Measurements from ENCODE around the gene ETV5.
"Not testable (repeated sequence)": the region's sequence is repeated elsewhere in the genome, so short reads cannot be mapped to it uniquely, and the experiment has no call there.

The ETV5 gene

GRCh38 chr3:186059192-186059591 is 49.7 kb downstream of the ETV5 start:
- no peak for DNase-seq

GRCh38 chr3:186058225-186058624 is 50.7 kb downstream of the ETV5 start:
- no peak for DNase-seq

GRCh38 chr3:186057594-186057993 is 51.3 kb downstream of the ETV5 start:
- DNase-seq, result no peak

- DNase-seq, result no peak
These were observed 54.0 kb downstream of the ETV5 start for GRCh38 chr3:186054792-186055352.

- DNase-seq, result no peak
These were observed 54.7 kb downstream of the ETV5 start for GRCh38 chr3:186053954-186054791.

GRCh38 chr3:186052096-186052840 is 56.6 kb downstream of the ETV5 start:
- DNase-seq, result no peak

- DNase-seq, result no peak
These were observed 59.9 kb downstream of the ETV5 start for GRCh38 chr3:186049001-186049400.

- DNase-seq, result no peak
These were observed 60.8 kb downstream of the ETV5 start for GRCh38 chr3:186048119-186048518.

GRCh38 chr3:186046838-186047237 is 62.1 kb downstream of the ETV5 start:
- DNase-seq, result no peak

GRCh38 chr3:186044968-186045367 is 63.9 kb downstream of the ETV5 start:
- no peak for DNase-seq

- no peak for DNase-seq
These were observed 64.5 kb downstream of the ETV5 start for GRCh38 chr3:186044427-186044826.

GRCh38 chr3:186042521-186043202 is 66.2 kb downstream of the ETV5 start:
- no peak for DNase-seq

GRCh38 chr3:186042036-186042435 is 66.9 kb downstream of the ETV5 start:
- DNase-seq, result no peak

- DNase-seq, result no peak
These were observed 70.5 kb downstream of the ETV5 start for GRCh38 chr3:186038360-186038759.

GRCh38 chr3:186035277-186035676 is 73.6 kb downstream of the ETV5 start:
- no peak for DNase-seq

- DNase-seq, result no peak
These were observed 76.6 kb downstream of the ETV5 start for GRCh38 chr3:186032321-186032720.

- DNase-seq, result not testable (repeated sequence)
These were observed 82.9 kb downstream of the ETV5 start for GRCh38 chr3:186025993-186026392.

- no peak for DNase-seq
These were observed 83.7 kb downstream of the ETV5 start for GRCh38 chr3:186025161-186025560.

GRCh38 chr3:186024210-186024609 is 84.7 kb downstream of the ETV5 start:
- no peak for DNase-seq

- DNase-seq, result no peak
These were observed 86.0 kb downstream of the ETV5 start for GRCh38 chr3:186022931-186023330.

- no peak for DNase-seq
These were observed 87.1 kb downstream of the ETV5 start for GRCh38 chr3:186021673-186022362.

- not testable (repeated sequence) for DNase-seq
These were observed 87.6 kb downstream of the ETV5 start for GRCh38 chr3:186021250-186021649.

- DNase-seq, result not testable (repeated sequence)
These were observed 89.6 kb downstream of the ETV5 start for GRCh38 chr3:186019288-186019687.

Measured in GF-D8 (cell line).